Stimulated activated CD8-positive, alpha-beta memory T cell treated with anti-CD3 and anti-CD28 coated beads, Interleukin-12 subunit alpha, Interleukin-12 subunit beta, amount 100 ng/mL, for 1 hour (primary cell): ENCODE results near the gene KCNJ11.

Source experiments
- DNase-seq: peaks from one replicate; pipeline ENCODE4 v3.0.0-alpha.2; 2020; ENCODE audit warnings: low read depth

Gene KCNJ11

DNA sequence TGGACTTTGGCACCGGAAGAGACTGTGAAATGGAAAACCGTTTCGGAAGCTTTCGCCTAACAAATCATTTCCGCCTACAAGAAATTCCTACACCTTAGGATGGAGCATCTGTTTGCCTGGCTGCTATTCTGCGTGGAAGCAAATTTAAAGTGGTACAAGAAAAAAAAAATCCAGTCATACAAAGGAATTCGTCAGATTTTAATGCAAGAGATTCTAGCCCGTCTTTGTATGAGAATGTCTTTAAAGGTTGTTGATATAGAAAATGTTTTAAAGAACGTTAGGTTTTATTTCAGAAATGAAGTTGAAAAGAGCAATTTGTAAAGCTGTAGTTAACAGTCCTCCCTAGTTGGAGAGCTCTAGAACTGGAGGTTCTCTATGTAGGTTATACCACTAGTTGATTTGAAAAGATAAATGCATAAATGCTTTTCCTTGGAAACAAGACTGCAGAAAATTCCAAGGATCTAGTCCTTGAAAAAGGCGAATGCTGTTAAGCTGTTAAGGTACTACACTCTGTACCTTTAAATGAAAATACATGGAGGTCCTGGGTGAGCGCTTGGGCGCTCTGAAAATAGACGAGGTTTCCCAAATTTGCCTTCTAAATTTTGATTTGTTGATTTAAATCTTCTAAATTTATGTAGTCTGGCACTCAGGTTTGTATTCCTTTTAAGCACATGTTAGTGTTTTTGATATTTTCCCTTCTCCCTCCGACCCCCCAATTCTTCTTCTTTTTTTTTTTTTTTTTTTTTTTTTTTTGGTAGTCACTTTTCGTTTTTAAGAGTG is 34.4 kb downstream of the KCNJ11 start:
- DNase-seq = no peak

DNA sequence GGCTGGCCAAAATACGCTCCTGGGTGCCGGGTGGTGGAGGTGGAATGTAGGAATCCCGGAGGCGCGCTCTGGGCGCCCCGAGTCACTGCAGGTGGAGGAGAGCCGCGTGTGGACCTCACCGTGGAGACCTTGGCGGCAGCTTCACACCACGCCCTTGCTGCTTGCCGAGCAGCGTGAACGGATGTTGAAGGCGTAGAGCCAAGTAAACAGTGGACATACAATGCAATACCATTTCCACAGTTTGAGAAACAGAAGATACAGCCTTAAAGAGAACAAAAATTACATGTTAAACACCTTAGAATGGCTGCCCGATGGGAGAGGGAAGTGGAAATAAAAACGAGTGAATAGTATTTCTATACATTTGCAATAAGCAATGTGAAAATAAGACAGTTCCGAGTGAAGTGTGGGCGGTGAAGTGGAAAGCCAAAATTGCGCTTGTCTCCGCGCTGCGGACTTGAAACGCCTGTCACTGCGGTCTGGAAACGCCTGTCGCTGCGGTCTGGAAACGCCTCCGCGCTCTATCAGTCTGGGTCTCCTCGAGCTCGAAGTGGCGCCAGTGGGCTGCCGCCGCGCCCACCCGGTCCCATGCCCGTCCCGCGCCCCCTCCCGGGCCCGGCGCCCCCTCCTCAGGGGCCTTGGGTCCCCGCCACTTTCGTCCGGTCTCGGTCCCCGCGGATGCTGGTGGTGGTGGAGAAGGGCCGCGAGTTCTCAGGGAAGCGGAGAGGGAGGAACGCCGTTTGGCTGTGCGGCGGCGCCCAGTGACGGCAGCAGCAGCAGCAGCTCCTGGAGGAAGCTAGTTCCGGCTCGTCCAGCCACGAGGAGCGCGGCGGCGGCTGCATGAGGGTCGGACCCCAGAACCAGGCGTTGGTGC is 35.3 kb downstream of the KCNJ11 start:
- DNase-seq = peak; percentile 29

DNA sequence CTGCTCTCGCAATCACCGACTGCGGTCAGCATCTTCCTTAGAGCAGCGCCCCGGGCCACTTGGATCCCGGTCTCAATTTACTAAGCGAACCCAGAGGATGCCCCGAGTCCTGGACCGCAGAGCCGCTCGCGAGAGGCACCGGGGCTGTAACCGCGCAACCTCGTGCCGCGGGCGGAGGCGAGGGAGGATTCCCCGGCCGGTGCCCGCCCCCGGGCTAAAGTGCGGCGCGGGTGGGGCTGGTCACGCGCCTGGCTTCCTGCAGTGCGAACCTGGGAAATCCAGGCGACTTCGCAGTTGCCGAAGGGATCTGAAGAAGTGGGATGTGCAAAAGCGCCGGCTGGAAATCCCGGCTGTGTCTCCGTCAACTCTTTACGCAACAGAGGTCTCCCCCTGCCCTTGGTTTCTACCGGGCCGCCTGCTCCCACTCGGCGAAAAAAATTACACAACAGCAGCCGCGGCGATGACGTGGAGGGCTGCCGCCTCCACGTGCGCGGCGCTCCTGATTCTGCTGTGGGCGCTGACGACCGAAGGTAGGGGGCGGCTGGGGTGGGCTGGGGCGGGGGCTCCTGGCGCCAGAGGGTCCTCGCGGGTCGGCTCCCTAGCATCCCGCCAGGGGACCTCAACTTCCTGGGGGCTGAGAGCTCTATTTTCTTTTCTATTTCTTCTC is 36.8 kb downstream of the KCNJ11 start, which contains the start of gene NCR3LG1:
TSS of gene NCR3LG1 (plus strand) at position 291 of the 667 bp plus-strand sequence. CDS start at position 461, 170 bp downstream.
- DNase-seq = peak; percentile 37

DNA sequence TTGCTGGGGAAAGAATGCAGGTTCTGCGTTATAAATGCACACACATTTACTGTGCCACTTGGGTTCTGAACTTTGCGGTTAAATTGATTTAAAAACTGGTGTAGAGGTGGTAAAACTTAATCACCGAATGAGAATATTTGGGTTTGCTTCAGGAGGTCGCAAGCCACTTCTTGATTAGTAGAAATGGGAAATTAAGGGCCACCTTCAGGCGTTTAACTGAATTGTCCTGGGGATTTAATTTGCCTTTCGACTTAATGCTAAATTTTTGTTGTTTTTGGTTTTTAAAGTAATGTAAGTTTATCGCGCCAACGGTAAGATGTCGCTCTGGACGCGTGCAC is 37.3 kb downstream of the KCNJ11 start:
- DNase-seq = no peak

DNA sequence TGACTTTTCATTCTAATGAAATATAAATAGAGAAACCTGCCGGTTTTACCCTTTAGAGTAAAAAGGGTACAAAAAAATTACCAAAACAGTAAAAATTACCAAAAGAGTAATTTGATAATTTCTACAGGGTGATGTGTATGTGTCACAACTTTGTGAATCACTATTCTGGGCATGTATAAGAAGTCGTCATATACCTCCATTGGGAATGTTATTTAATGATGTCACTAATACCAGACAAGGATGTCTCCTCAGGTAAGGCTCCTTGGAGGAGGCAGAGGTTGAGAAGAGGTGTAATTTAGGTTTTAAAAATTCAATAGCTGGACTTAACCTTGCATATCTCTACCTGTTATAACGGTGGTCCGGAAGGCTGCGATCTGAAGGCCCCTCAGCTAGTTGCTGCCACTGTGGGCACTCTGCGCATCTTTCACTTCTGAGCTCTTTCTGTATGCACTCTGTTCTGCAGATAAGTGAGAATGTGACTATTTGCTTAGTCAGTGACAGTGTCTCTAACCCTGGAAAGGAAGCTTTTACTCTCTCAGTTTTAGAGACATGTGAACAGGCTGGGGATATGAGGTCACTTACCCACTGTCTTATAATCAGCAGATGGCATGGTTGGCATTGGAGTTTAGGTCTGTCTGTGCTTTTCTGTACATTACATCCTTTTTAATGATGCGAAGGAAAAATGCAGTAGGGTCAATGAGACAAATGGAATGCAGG is 37.8 kb downstream of the KCNJ11 start:
- DNase-seq = no peak

DNA sequence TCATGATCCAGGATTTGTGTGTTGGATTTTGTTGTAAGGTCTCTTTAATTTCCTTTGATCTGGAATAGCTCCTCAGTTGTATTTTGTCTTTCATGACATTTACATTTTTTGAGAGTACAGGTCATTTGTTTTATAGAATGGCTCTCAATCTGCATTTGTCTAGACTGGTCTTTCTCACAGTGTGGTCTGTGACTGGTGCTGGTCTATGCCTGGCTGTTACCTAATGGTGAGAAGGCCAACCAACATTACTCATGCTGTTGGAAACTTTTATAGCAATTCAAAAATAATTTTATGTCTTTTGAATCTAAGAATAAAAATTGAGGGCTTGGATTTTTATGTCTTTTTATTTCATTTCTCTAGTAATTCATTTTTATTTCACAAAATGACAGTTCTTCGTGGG is 40.8 kb downstream of the KCNJ11 start:
- no peak for DNase-seq

DNA sequence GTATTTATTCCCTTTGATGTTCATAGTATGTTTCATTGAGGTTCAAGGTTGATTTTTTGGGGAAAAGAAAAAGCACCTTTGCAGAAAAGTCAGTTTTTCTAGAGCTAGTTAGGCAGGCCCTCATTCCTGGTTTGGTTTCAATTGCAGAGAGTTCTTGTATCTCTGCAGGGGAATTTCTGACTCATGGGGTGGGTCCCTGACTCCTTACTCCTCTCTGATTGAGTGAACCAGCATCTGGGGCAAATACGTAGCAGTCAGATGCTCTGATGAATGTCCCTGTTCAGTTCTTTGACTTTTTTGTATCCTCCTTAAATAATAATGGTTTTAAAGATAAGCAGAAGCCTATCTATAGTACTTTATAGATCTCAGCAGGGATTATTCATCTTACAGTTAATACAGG is 44.6 kb downstream of the KCNJ11 start:
- no peak for DNase-seq

DNA sequence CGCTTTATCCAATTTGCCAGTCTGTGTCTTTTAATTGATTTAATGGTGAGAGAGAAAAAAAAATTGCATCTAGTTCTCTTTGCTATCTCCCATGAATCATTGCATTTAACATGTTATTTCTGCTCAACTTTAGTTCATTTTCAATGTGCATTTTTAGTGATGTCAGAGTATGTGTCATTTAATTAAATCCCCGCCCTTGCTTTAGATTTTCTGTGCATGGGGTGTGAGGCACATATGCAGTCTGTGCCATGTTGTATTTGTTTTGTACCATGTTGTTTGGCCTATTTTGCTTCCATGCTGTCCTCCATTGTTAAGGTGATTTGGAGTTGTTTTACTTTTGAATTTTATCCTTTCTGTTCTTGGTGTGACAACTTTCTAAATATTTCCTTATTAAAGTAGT is 45.2 kb downstream of the KCNJ11 start:
- DNase-seq = no peak
